DMS53 treated with DMSO at 0.1 percent for 48 hours (cell line): ENCODE data around the gene FBXO2.
"Not testable (repeated sequence)": the region's sequence is repeated elsewhere in the genome, so short reads cannot be mapped to it uniquely, and the experiment has no call there.

Experiments used
- DNase-seq: peaks from one replicate; lab custom pipeline; 2025; ENCODE audit not compliant: unreplicated experiment; lab: John Stamatoyannopoulos, UW

The FBXO2 gene

DNA sequence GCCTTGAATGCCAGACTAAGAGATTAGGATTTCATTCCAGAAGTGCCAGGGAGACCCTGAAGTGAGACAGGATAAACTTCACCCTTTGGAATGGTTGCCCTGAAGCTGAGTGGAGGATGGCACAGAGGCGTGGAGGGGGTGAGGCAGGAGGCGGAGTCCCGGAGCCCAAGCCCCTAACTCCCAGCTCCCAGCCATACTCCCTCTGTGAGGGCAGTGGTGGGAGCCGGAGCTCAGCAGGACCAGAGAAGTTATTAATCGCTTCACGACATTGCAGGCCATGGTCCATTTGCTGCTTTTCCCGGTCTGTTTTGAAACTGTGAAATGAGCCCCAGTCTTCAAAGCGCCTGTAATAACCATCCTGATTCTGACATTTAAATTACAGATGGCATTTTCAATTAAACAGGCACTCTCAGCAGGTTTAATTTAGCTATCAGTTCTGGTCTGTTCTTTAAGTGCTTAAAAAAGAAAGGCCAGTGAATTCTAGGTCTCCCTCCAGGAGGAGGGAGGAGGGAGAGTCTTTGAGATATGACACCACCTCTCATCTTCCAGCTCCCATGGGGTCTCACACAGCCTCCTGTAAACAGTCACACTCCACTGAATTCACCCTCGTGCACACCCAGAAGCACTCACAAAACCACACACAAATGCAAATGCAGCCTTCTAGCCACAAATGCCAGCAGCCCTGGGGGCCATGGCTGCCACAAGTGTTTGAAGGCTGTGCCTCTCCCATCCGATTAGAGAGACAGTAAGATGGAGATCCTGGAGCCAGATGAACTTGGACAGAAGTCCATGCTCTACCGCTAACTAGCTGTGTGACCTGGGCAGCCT, 19.6 kb downstream of the FBXO2 start:
- DNase-seq, result no peak

DNA sequence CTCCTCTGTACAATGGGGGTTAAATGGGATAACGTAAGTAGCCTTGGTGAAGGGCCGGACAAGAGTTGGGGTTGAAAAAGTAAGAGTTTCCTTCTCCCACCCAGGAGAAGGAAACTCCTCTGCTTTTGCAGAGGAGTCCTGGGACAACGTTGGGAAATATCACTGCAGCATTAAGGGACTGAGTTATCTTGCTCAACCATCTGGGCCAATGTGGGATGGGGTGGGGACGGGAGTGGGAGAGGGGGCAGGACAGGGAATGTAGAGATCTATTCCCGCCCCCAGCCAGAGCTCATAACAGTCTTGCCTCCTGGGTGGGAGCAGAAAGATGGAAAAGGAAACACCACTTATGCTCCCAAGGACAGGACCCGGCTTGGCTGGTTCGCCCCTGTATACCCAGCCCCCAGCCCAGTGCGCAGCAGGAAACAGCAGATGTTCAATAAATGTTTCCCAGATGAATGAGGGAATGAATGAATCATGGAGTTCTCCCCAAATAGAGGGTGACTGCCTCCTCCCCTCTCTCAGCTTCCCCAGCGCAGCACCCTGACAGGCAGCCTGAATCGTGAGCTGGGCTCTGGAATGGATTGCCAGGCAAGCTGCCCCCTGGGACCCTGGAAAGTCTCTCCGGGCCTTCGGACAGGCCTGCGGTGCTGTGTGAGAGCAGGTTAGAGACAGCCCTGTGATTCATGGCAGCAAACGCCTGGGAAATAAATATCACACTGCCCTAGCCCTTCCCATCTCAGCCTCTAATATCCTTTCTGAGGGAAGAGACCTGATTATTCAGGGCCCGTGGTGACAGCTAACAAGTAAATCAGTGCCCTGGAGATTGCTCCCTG, 24.8 kb downstream of the FBXO2 start:
- no peak for DNase-seq

DNA sequence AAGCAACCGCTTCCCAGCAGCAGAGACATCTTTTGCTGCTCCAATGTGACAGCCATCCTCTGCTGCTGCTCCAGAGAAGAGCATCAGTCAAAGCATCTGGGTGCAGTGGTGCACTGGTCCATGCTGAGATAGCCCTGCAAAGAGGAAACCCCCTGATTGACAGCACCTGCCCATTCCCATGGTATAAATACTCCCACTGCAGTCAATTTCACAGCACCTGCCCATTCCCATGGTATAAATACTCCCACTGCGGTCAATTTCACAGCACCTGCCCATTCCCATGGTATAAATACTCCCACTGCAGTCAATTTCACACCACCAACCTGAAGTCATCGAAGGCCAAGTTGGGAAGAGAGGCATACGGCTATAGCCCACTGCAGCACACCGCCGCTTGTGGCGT, 25.5 kb downstream of the FBXO2 start:
- DNase-seq, result no peak

DNA sequence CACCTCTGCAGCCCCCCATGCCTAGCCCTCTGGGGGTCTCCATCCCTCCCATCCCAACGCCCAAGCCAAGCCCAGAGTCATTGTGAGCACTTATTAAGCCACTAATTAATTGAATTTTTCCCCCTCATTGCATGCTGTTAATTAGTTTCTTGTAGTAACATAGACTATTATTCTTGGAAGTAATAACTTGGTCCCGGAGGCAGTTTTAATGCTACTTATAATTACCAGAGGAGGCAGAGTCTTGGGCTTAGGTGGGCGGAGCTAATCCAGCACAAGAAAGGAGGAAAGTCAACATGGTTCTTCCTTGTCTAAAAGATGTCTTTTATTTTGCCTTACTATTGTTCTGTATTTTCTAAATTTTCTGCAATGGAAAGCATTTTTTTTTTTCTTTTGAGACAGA, 27.7 kb downstream of the FBXO2 start:
- DNase-seq, result no peak

DNA sequence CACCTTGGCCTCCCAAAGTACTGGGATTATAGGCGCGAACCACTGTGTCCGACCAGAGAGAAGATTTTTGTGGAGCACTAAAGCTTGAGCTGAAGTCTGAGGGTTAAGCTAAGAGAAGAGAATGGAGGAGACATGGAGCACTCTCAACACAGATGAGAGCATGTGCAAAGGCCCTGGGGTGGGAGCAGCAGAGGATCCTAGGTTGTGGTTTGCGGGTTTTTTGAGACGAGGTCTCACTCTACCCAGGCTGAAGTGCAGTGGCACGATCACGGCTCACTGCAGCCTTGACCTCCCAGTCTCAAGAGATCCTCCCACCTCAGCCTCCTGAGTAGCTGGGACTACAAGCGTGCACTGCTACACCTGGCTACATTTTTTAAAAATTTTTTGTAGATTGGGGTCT, 30.5 kb downstream of the FBXO2 start:
- no peak for DNase-seq

DNA sequence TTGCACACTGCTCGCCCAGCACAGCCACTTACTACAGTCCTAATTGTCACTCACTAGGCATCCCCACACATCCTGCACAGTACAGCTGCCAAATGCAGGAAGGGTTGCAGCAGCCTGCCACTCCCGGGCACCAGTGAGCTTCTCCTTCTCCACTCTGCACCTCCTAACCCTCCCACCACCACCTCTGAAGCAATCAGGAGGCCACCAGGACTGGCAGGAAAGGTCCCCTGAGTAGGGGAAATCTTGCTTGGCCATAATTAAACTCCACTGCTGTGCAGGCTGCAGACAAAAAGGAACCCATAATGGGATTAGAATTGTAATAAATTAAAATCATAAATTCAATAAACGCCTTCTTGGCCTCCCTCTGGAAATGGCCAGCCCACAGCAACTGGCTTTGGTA, 31.8 kb downstream of the FBXO2 start:
- DNase-seq, result no peak

DNA sequence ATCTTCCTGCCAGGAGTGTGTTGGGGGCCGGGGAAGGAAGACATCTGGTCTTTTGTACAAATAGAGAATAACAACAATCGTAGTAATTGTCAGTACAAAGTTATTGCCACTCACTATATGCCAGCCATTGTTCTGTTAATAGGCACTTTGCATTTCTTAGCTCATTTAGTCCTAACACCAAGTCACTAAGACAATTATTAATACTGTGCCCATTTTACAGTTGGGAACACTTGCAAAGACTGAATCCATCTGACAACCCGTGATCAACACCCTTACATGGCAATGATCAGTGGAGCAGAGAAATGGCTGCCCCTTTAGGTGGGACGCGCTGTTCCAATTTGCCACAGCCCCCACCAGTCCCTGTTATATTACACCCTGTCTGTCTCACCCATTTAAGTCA, 33.3 kb downstream of the FBXO2 start:
- DNase-seq, result no peak

DNA sequence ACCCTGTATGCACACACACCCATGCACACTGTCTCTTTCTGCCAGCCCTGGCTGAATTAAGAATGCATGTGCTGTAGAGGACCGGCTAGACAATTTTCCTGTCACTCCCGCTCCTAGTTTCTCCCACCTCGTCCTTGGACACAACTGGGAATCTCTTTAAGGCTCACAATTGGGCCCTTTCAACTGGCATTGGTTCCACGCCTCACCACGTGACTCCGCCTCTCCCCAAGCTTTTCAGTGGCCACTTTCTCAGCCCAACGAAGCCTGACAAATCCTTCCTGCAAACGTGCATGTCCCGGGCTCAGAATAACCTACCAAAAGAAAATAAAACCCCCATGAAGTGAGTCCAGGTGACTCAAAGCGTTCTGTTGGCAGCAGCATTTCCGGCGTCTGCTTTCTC, 33.8 kb downstream of the FBXO2 start:
- DNase-seq, result no peak

DNA sequence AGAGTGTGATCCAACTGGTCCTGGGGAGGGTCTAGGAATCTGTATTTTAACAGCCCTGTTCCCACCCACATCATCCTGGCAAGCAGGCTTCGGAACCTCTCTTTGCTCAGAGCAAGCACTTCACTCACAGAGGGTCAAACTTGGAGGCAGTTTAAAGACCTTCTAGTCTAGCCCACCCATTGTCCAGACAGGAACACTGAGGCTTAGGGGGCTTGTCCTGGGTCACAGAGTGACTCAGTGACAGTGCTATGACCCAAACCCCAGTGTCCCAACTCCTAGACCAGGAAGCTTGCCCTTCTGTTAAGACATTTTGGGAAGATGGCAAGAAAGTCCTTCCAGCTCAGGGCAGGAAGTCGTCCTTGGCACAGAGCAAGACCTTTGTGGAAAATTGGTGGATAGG, 36.5 kb downstream of the FBXO2 start:
- DNase-seq, result no peak

DNA sequence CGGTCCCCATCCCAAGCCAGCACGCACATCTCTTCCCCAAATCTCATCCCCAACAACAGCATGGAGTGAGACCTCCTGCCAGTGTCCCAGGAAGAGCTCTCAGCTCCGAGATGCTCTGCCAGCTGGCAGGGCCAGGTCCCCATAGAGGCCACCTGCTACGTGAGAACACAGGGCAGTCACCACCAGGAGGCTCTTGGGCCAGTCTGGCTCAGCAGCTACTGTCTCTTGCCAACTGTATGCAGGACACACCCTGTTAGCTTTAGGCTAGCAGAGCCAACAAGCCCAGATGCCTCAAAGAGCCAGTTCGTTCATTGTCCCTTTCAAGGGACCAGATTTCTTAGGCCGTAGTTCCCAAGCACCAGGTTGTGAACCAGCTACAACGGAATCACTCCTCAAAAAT, 36.9 kb downstream of the FBXO2 start:
- no peak for DNase-seq

DNA sequence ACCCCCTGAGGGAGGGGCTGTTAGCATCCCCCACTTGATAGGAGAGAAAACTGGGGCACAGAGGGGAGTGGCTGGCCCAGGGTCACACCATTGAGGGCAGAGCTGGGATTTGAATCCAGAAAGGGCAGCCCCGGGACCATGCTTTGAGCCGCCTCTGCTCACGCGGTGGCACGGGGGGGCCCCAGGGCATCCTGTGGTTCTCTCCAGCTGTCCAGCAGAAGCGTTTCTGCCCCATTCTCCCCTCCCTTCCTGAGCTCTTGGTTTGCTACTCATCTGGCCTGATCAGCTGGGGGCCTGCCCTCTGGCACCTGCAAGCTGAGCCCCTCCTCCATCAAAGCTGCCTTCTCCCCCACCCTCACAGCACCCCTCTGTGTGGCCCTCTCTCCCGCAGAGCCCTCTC, 37.5 kb downstream of the FBXO2 start:
- DNase-seq, result no peak

DNA sequence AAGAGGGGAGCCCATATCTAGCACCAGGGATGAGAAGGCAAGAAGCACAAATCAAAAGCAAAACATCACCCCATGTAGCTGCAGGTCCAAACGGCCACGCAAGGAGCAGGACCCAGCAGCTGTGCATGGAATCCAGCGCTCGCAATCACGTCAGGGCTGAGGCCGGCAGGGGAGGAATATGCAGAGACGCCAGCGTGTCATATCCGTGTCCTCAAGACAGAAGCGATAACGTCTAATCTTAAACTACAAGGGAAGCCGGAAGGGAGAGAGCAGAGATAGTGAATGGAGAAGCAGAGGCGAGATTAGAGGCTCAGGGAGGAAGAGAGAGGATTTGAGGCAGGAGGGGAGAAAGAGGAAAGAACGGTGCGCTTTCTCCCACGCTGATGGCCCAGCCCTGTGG, 39.1 kb downstream of the FBXO2 start:
- no peak for DNase-seq

DNA sequence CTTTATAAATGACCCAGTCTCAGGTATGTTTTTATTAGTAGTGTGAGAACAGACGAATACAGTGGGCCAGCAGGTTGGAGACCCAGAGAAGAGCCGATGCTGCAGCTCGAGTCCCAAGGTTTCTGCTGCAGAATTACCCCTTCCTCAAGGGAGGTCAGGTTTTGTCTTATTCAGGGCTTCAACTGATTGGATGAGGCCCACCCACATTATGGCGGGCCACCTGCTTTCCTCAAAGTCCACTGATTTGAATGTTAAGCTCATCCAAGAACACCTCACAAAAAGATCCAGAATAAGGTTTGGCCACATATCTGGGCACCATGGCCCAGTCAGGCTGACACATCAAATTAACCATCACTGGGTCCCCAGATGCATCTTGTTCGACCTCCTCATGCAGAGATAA, 40.9 kb downstream of the FBXO2 start:
- no peak for DNase-seq

DNA sequence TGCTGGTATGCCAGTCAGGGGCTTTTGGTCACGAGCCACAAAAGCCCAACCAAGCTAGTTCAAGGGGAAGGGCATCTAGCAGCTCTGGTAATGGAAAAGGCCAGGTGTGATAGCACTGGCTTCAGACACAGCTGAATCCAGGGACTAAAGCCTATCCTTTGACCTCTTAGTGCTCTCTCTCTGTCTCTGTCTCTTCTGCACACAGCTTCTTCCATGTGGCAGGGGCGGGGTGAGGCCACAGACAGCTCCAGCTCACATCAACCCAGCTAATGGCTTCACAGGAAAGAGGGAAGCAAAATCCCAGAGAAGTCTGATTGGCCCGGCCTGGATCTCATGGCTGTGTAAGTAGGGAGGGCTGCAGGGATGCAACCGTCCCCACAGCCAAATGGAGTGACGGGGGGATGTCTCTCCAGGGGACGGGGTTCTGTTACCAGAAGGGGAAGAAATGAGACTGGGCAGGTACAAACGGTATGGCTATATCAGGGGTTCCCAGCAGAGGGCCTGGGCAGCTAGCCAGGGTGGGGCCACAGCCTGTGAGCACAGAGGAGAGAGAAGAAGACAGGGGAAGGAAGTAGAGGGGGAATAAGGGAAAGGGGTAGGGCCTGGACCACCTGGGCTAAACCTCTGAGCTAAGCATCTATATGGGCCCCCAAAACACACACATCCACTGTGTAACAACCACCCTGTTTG, 42.4 kb downstream of the FBXO2 start:
- DNase-seq, result no peak

DNA sequence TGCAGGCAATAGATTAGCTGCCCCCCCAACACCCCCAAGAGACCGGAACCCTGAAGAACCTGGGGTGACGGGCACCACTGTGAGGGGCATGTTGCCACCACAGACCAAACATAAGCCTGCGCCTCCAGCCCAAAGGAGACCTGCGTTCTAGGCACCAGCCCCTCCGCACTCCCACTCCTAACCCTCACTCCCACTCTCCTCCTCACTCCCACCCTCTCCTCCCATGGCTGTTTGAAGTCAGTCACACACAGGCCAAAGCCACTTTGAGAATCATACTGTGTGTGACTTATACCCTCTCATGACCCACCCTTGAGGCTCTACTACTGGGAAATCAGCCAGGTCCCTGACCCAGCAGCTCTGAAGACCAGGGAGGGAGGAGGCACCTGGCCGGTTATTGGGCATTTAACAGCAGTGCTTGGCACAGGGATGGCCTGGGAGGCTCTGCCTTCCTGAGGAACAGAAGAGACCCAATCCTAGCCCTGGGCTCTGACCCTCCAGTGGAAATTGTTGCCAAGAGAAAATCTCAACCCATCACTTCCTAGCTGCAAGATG, 43.5 kb downstream of the FBXO2 start:
- DNase-seq, result no peak

DNA sequence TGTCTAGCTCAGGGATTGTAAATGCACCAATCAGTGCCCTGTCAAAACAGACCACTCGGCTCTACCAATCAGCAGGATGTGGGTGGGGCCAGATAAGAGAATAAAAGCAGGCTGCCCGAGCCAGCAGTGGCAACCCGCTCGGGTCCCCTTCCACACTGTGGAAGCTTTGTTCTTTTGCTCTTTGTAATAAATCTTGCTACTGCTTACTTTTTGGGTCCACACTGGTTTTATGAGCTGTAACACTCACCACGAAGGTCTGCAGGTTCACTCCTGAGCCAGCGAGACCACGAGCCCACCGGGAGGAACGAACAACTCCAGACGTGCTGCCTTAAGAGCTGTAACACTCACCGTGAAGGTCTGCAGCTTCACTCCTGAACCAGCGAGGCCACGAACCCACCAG, 44.9 kb downstream of the FBXO2 start:
- DNase-seq, result not testable (repeated sequence)

DNA sequence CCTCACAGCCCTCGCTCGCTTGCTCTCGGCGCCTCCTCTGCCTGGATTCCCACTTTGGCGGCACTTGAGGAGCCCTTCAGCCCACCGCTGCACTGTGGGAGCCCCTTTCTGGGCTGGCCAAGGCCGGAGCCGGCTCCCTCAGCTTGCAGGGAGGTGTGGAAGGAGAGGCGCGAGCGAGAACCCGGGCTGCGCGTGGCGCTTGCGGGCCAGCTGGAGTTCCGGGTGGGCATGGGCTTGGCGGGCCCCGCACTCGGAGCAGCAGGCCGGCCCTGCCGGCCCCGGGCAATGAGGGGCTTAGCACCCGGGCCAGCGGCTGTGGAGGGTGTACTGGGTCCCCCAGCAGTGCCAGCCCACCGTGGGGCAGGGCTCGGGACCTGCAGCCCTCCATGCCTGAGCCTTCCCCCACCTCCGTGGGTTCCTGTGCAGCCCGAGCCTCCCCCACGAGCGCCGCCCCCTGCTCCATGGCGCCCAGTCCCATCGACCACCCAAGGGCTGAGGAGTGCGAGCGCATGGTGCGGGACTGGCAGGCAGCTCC, 45.6 kb downstream of the FBXO2 start:
- not testable (repeated sequence) for DNase-seq

DNA sequence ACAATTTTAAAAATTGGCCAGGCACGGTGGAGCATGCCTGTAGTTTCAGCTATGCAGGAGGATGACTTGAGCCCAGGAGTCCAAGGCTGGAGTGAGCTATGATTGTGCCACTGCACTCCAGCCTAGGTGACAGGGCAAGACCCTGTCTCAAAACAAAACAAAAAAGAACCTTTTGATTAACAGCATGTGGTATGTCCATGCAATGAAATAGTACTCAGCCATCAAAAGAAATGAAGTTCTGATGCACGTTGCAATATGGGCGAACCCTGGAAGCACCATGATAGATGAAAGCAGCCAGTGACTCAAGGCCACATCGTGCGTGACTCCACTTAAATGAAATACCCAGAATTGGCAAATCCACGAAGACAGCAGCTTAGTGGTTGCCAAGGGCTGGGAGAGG, 47.5 kb downstream of the FBXO2 start:
- DNase-seq, result no peak

DNA sequence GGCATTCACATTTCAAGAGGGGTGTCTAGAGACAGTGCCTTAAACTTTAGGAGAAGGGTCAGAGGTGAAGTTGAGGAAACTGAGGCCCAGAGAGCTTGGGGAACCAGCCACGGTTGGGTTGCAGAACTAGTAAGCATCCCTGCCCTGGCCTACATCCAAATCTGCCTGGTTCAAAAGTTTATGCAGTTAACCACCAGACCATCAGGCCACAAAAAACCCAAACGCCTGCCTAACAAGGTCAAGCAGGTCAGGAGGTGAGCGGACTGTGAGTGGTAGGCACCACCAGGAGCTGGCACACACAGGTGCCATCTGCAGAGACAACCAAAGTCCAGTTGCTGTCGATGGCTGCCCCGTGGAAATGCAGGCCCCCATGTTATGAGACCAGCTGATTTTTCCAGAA, 51.2 kb downstream of the FBXO2 start:
- DNase-seq, result no peak

DNA sequence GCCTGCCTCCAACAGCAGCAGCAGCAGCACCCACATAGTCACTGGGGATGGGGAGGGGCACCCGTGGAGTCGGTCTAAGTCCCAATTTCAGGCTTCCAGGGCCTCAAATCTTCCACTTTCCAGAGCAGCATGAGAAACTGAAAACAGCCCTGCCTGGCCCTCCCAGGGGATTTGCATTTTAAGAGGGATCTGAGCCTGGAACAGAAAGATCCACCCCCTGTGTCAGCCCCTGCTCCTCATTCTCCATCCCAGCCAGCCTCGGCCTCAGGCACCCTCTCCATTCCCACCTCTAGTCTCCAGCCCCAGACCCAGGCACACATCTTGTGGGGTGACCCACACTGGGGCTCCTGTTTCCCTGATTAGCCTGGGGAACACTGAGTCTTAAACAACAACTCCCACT, 51.8 kb downstream of the FBXO2 start:
- DNase-seq, result no peak

DNA sequence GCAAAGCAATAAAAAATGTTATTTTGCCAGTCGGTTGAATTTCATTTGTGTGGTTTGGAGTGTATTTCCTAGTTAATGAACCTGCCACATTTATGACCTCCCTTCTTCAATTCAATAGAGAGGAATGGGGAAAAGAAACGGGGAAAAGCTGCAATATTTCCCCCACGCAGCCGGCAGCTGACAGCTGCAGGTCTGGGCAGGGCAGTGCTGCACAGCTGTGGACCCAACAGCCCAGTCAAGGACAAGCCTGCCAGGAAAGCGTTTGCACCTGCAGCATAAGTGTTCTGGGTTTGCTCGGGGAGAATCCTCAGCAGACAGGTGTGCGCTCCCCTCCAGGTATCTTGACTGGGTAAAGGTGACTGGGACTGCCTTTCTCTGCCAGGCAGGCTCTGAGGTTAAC, 53.4 kb downstream of the FBXO2 start:
- no peak for DNase-seq
